NT2/D1 (cell line): Measurements from ENCODE around the gene PPP2R1B.

ENCODE experiments used
- DNase-seq: peaks from one replicate; pipeline ENCODE4 v3.0.0-alpha.2; 2011; ENCODE audit warnings: low read depth, low spot score
- H3K27me3 ChIP-seq: 2 replicates; pipeline ENCODE4 v1.6.0; 2011; ENCODE audit warnings: mild to moderate bottlenecking; ENCODE audit not compliant: insufficient read length, insufficient read depth
- H3K36me3 ChIP-seq: 2 replicates; pipeline ENCODE4 v1.6.1; 2011; ENCODE audit warnings: mild to moderate bottlenecking, low read length, mixed read lengths; ENCODE audit not compliant: insufficient read depth, insufficient read length
- H3K4me1 ChIP-seq: 2 replicates; pipeline ENCODE4 v1.5.1; 2011; ENCODE audit not compliant: insufficient read depth, insufficient read length
- H3K4me3 ChIP-seq: 2 replicates; pipeline ENCODE4 v1.5.1; 2011; ENCODE audit warnings: low read depth; ENCODE audit not compliant: insufficient read length
- H3K9ac ChIP-seq: 2 replicates; pipeline ENCODE4 v1.6.0; 2011; ENCODE audit warnings: low read depth; ENCODE audit not compliant: insufficient read length
- H3K9me3 ChIP-seq: 2 replicates; pipeline ENCODE4 v1.5.1; 2011; ENCODE audit warnings: mild to moderate bottlenecking, low read length; ENCODE audit not compliant: insufficient read depth
- SUZ12 ChIP-seq: IDR thresholded peaks from 2 replicates; pipeline ENCODE4 v1.6.1; 2011; ENCODE audit not compliant: insufficient read length, insufficient read depth; ENCODE audit errors: extremely low read depth
- YY1 ChIP-seq: IDR thresholded peaks from 2 replicates; pipeline ENCODE4 v1.6.1; 2011; ENCODE audit not compliant: insufficient read length, insufficient read depth
- ZNF274 ChIP-seq: IDR thresholded peaks from 2 replicates; pipeline ENCODE4 v1.6.1; 2011; ENCODE audit warnings: mild to moderate bottlenecking, low read depth, low read length

PPP2R1B gene

DNA sequence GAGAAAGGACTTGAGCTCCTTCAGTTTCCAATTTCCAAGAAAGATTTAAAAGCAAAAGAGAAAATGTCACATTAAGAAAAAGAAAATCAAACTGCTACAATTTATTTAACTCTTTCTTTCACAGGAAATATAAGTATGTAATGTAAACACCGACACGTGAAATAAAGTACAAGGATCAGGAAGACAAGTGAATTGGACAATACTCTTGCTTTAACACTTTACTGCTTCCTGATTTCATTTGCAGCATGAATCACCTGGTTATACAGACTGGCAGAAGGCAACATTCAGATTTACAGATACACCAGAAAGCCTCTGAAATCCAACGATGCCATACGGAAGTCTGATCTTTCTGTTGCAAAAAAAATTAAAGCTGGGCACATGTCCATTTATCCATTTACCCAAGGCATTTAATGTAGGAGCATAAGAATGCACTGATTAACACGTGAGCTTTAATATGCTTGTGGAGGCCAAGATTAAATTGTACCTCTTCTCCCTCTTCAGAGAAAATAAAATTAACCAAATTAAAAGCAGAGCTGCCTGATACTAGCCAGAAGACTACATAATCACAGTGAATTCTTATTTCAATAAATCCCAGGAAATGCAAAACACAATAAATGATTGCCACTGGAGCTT, 16.0 kb upstream of the PPP2R1B start:
- TF ChIP-seq YY1 (no peak), SUZ12 (no peak), ZNF274 (no peak)
- H3K36me3 ChIP-seq, result peaks cover 2% of the 10 kb centered on the region

DNA sequence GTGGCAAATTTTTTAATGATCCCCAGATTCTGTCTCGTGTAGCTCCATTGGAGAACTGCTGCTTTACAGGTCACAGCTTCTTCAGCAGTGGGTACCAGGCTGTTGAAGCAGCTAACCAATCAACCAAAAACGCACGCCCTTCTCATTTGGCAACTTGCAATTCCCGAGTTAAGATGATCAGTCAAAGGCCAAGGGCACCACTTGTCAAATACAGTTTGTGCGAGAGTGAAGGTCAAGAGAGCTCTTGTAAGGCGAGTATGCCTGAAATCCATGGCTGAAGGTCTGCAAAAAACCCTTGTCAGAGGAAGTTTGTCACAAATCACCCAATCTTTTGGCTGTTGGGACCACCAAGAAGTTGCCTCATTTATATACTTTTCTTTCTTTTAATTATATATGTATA, 12.9 kb upstream of the PPP2R1B start:
- Histone ChIP-seq H3K9me3 (no peaks in the 10 kb centered on the region), H3K4me1 (no peaks in the 10 kb centered on the region), H3K27me3 (no peaks in the 10 kb centered on the region), H3K9ac (no peak overlapping the region), H3K36me3 (no peaks in the 10 kb centered on the region), H3K4me3 (no peak overlapping the region)
- DNase-seq, result no peak
- TF ChIP-seq YY1, result no peak
- TF ChIP-seq SUZ12, result no peak
- no peak for TF ChIP-seq ZNF274

More for the DNA sequence above, 16.0 kb upstream of the PPP2R1B start:
- no peak overlapping the region for H3K9ac ChIP-seq
- H3K4me1 ChIP-seq, result no peaks in the 10 kb centered on the region
- H3K4me3 ChIP-seq, result no peak overlapping the region
- H3K9me3 ChIP-seq, result no peaks in the 10 kb centered on the region
- DNase-seq, result no peak
- H3K27me3 ChIP-seq, result no peaks in the 10 kb centered on the region

GRCh38 chr11:111778047-111778558, 11.9 kb upstream of the PPP2R1B start:
- Histone ChIP-seq H3K9ac (no peak overlapping the region), H3K9me3 (no peaks in the 10 kb centered on the region), H3K36me3 (no peaks in the 10 kb centered on the region), H3K27me3 (peaks cover under 1% of the 10 kb centered on the region), H3K4me1 (no peaks in the 10 kb centered on the region), H3K4me3 (no peak overlapping the region)
- DNase-seq, result no peak
- TF ChIP-seq SUZ12 (no peak), YY1 (no peak), ZNF274 (no peak)

DNA sequence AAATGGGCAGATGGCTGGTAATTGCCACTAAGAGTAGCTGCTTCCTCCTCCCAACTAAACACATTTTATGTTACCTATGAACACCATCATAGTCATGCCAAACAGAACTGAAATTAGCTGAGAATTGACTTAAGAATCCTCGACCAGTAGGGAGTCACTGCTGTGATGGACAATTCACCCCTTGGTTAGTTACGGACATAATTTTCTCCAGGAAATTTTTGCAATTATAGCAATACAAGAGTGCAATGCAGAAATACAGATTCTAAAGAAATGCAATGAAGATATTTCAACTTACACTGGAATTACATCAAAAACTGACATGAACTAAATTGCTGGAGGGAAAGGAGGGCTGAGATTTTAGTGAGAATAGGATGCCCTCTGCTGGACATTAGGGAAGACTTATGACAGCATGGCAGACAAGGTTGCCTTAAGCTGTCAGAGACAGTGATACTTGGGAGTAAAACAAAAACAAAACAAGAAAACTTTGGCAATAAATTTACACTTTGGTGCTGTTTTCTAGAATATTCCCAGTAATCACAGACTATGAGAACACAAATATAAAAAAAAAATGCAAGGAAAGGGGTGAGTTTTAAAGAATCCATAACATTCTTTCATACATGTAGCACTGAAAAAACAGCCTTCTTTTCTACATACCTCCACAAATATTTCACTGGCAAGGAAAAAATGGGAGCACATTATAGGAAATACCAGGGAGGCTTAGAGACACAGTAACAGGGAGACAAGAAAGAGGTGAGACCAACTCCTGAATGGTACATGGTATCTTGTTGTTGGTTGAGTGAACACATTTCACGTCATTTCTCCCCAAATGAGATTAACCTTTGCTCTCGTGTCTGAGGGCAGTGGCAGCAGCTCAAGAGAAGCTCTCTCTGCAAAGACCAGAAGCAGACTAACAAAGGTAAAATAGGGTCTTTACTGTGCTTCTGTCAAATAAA, 11.2 kb upstream of the PPP2R1B start:
- no peaks in the 10 kb centered on the region for H3K36me3 ChIP-seq
- TF ChIP-seq YY1 (no peak), ZNF274 (no peak), SUZ12 (no peak)
- peaks cover 7% of the 10 kb centered on the region for H3K27me3 ChIP-seq
- H3K4me1 ChIP-seq, result no peaks in the 10 kb centered on the region
- H3K4me3 ChIP-seq, result no peak overlapping the region
- DNase-seq, result peak; percentile 25
- H3K9me3 ChIP-seq, result no peaks in the 10 kb centered on the region
- no peak overlapping the region for H3K9ac ChIP-seq

DNA sequence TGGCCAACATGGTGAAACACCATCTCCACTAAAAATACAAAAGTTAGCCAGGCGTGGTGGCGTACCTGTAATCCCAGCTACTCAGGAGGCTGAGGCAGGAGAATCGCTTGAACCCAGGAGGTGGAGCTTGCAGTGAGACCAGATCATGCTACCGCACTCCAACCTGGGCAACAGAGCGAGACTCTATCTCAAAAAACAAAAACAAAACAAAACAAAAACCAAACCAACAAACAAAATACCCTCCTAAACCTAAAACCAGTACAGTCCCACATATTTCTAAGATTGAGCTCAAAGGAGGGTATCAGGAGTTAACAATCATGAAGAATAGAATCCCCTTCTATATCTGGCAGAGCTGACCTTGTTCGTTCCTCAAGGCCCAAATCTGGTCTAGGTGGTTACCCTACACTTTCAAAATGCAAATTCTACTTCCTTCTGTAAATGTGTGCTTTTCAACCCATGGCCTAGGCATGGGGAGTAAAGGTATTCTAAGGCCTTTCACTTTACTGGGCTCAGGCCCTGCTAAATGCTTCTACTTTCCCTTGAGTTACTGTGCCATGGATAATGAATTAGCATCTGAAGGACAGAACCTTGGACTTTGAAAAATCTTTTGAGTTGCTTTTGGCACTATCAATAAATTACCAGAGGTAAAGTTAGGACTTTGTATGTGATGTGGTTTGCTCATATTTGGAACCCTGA, 10.4 kb upstream of the PPP2R1B start:
- no peaks in the 10 kb centered on the region for H3K4me1 ChIP-seq
- H3K9ac ChIP-seq, result no peak overlapping the region
- H3K27me3 ChIP-seq, result peaks cover 15% of the 10 kb centered on the region
- H3K36me3 ChIP-seq, result no peaks in the 10 kb centered on the region
- H3K4me3 ChIP-seq, result no peak overlapping the region
- H3K9me3 ChIP-seq, result no peaks in the 10 kb centered on the region
- no peak for TF ChIP-seq ZNF274
- TF ChIP-seq YY1, result no peak
- TF ChIP-seq SUZ12, result no peak
- DNase-seq, result no peak

DNA sequence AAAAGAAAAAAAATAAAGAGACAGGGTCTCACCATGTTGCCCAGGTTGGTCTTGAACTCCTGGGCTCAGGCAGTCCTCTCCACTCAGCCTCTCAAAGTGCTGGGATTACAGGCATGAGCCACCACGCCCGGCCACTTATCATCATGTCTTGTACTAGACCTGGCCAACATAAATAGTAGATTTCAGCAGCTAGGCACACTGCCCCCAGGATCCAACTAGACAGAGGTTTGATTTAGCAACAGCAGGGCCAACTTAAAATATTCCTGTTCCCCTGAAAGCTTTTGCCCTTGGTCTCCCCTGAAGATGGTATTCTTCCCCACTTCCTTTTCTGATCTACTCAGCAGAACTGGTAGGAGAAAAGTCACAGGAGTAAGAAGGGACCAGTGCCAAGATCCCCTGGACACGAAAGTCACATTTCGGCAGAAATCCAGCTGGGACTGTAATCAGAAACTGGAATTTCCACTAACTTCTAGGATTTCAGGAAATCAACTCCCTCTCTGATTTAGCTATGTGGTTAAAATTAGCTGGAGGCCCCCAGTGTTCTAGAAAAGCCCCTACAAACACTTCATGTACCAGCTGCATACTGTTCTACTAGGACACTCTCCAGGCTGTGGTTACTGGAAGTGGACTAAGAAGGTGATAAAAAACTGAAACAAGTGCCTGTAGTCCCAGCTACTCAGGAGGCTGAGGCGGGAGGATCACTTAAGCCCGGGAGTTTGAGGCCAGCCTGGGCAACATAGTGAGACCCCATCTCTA, 8.9 kb upstream of the PPP2R1B start:
- DNase-seq, result no peak
- H3K4me1 ChIP-seq, result no peaks in the 10 kb centered on the region
- H3K9me3 ChIP-seq, result no peaks in the 10 kb centered on the region
- H3K4me3 ChIP-seq, result no peak overlapping the region
- H3K27me3 ChIP-seq, result peaks cover 15% of the 10 kb centered on the region
- H3K9ac ChIP-seq, result no peak overlapping the region
- no peaks in the 10 kb centered on the region for H3K36me3 ChIP-seq
- no peak for TF ChIP-seq ZNF274
- no peak for TF ChIP-seq YY1
- no peak for TF ChIP-seq SUZ12
